ENCODE results near the gene VNN1.
"Not testable (repeated sequence)": the region's sequence is repeated elsewhere in the genome, so short reads cannot be mapped to it uniquely, and the experiment has no call there.

VNN1 gene

DNA sequence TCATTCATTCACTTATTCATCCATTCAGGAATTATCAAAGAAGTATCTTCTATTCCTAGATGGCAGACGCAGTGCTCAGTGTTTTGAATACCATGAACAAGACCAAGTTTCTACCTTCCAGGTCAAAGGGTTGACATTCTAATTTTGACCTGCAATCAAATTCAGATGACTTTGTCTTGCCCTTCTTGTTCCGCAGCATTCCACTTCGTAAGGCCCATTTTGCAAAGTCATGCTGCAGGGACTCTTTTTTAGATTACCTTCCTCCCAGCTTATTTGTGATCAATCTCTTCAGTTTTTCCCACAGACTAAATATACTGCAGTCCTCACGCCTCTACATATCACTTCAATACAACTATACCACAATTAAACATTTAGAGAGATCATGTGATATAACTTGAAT, 47.7 kb downstream of the VNN1 start:
- Histone ChIP-seq H3K27me3 (ENCODE audit: control insufficient read depth, insufficient read depth, low read length) (no peaks in the 10 kb centered on the region), H3K4me1 (ENCODE audit: control insufficient read depth, insufficient read depth, low read length) (no peaks in the 10 kb centered on the region)

DNA sequence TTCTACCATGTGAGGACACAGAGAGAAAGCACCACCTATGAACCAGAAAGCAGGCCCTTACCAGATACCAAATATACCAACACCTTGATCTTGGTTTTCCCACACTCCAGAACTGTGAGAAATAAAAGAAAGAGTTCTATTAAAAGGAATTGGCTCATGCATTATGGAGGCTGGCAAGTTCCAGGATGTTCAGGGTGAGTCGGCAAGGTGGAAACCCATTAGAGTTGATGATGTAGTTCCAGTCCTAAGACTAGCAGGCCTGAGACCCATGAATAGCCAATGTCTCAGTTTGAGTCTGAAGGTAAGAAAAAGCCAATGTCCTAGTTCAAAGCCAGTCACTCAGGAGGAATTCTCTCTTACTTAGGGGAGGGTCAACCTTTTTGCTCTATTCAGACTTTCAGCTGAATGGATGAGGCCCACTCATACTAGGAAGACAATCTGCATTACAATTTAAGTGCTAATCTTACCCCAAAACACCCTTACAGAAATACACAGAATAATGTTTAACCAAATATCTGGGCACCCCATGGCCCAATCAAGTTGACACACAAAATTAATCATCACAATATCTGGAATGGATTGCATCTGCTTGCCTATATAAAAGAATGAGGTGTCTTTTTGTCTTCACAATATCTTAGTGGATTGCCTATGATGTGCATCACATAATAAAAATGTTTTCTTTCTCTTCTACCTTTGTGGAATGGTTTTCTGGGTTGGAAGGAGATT, 49.4 kb downstream of the VNN1 start:
- H3K27me3 ChIP-seq (ENCODE audit: control insufficient read depth, insufficient read depth, low read length) = no peaks in the 10 kb centered on the region
- H3K4me2 ChIP-seq (ENCODE audit: low read length) = no peak overlapping the region

More for the DNA sequence above, 47.7 kb downstream of the VNN1 start:
- Histone ChIP-seq H3K9ac (ENCODE audit: low read depth, low read length) (no peak overlapping the region), H3K36me3 (ENCODE audit: insufficient read depth, low read length) (no peaks in the 10 kb centered on the region), H3K9me3 (replicated peaks; ENCODE audit: low read length) (no peaks in the 10 kb centered on the region), H3K4me2 (ENCODE audit: low read length) (no peak overlapping the region), H3K4me3 (ENCODE audit: low read length) (no peak overlapping the region)

GRCh38 chr6:132663661-132664060, 50.2 kb downstream of the VNN1 start:
- no peak overlapping the region for H3K4me2 ChIP-seq (ENCODE audit: low read length)
- H3K9me3 ChIP-seq (replicated peaks; ENCODE audit: low read length) = no peaks in the 10 kb centered on the region
- no peaks in the 10 kb centered on the region for H3K4me1 ChIP-seq (ENCODE audit: control insufficient read depth, insufficient read depth, low read length)
- H3K9ac ChIP-seq (ENCODE audit: low read depth, low read length) = no peak overlapping the region
- no peak overlapping the region for H3K4me3 ChIP-seq (ENCODE audit: low read length)
- H3K36me3 ChIP-seq (ENCODE audit: insufficient read depth, low read length) = no peaks in the 10 kb centered on the region
- H3K27me3 ChIP-seq (ENCODE audit: control insufficient read depth, insufficient read depth, low read length) = no peaks in the 10 kb centered on the region

More for the DNA sequence above, 49.4 kb downstream of the VNN1 start:
- H3K4me3 ChIP-seq (ENCODE audit: low read length) = no peak overlapping the region
- no peaks in the 10 kb centered on the region for H3K4me1 ChIP-seq (ENCODE audit: control insufficient read depth, insufficient read depth, low read length)
- no peaks in the 10 kb centered on the region for H3K36me3 ChIP-seq (ENCODE audit: insufficient read depth, low read length)
- H3K9me3 ChIP-seq (replicated peaks; ENCODE audit: low read length) = no peaks in the 10 kb centered on the region
- H3K9ac ChIP-seq (ENCODE audit: low read depth, low read length) = no peak overlapping the region

DNA sequence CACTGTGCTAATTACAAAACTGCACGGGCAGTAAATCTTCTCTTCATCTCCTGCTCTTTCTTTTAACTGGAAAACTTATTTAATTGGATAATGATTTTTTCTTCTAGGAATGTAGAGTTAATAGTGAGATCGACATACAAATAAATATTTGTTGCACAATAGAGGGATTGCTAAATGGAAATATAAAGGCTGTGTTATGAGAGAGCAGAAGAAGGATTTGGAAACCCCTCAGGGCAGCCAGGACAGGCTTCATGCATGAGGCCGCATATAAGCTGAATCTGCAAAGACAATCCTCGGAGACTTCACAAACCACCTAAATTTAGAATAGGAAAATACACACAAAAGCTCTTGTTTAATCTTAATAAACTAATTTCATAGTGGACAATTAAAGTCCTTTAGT, 51.9 kb downstream of the VNN1 start:
- Histone ChIP-seq H3K4me3 (ENCODE audit: low read length) (no peak overlapping the region), H3K36me3 (ENCODE audit: insufficient read depth, low read length) (no peaks in the 10 kb centered on the region), H3K4me1 (ENCODE audit: control insufficient read depth, insufficient read depth, low read length) (no peaks in the 10 kb centered on the region), H3K9me3 (replicated peaks; ENCODE audit: low read length) (no peaks in the 10 kb centered on the region), H3K9ac (ENCODE audit: low read depth, low read length) (no peak overlapping the region), H3K27me3 (ENCODE audit: control insufficient read depth, insufficient read depth, low read length) (no peaks in the 10 kb centered on the region), H3K4me2 (ENCODE audit: low read length) (no peak overlapping the region)

DNA sequence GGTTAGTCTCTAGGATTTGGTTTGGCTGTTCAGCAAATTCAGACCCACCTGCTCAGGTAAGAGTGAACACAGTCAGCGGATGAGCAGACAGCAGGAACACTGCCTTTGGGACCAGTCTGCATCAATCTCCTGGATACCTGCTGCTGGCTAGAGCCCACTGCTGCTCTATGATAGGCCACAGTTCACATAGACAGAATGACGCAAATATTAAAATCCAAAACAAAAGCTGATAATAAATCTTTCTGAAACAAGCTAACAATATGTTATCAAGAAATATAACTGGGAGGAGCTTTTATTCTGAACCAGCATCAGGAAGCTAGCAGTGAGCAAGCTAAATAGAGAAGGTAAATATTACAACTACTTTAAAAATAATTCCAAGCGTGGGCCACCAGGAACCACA, 54.8 kb downstream of the VNN1 start, which contains the start of gene TAAR1:
TSS of gene TAAR1 (minus strand) at position 101 of the 400 bp plus-strand sequence. CDS start 13,179 bp downstream, outside the sequence.
- Histone ChIP-seq H3K36me3 (ENCODE audit: insufficient read depth, low read length) (no peaks in the 10 kb centered on the region), H3K9me3 (replicated peaks; ENCODE audit: low read length) (no peaks in the 10 kb centered on the region), H3K4me2 (ENCODE audit: low read length) (no peak within 1 kb of the TSS), H3K4me3 (ENCODE audit: low read length) (no peak within 1 kb of the TSS), H3K27me3 (ENCODE audit: control insufficient read depth, insufficient read depth, low read length) (peaks cover under 1% of the 10 kb centered on the region), H3K4me1 (ENCODE audit: control insufficient read depth, insufficient read depth, low read length) (no peaks in the 10 kb centered on the region), H3K9ac (ENCODE audit: low read depth, low read length) (no peak within 1 kb of the TSS)

GRCh38 chr6:132651062-132651461, 62.8 kb downstream of the VNN1 start:
- Histone ChIP-seq H3K9ac (ENCODE audit: low read depth, low read length) (no peak overlapping the region), H3K4me1 (ENCODE audit: control insufficient read depth, insufficient read depth, low read length) (no peaks in the 10 kb centered on the region), H3K9me3 (replicated peaks; ENCODE audit: low read length) (no peaks in the 10 kb centered on the region), H3K36me3 (ENCODE audit: insufficient read depth, low read length) (no peaks in the 10 kb centered on the region), H3K4me2 (ENCODE audit: low read length) (no peak overlapping the region), H3K4me3 (ENCODE audit: low read length) (no peak overlapping the region), H3K27me3 (ENCODE audit: control insufficient read depth, insufficient read depth, low read length) (peaks cover 6% of the 10 kb centered on the region)

- Histone ChIP-seq H3K4me2 (ENCODE audit: low read length) (no peak overlapping the region), H3K4me1 (ENCODE audit: control insufficient read depth, insufficient read depth, low read length) (no peaks in the 10 kb centered on the region), H3K4me3 (ENCODE audit: low read length) (no peak overlapping the region), H3K36me3 (ENCODE audit: insufficient read depth, low read length) (no peaks in the 10 kb centered on the region), H3K27me3 (ENCODE audit: control insufficient read depth, insufficient read depth, low read length) (peaks cover 6% of the 10 kb centered on the region), H3K9ac (ENCODE audit: low read depth, low read length) (no peak overlapping the region), H3K9me3 (replicated peaks; ENCODE audit: low read length) (no peaks in the 10 kb centered on the region)
Measured at GRCh38 chr6:132650429-132650828, 63.4 kb downstream of the VNN1 start.

DNA sequence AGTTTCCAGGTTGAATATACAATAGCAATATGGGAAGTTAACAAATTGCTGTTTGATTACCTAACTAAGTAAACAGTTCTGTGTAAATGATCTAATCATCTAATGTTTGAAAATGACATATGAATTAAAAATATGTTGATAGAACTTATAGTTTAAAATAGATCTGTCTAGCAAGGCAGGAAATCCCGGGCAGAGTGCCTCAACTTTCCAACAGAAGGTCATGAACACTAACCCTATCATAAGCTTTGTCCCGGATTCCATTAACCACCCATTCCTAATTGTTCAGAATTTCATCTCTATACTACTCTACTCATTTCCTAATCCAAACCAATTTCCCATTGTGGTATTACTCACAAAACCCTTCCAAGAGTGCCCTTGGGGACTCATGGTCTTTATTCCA, 65.0 kb downstream of the VNN1 start:
- Histone ChIP-seq H3K27me3 (ENCODE audit: control insufficient read depth, insufficient read depth, low read length) (peaks cover 4% of the 10 kb centered on the region), H3K9me3 (replicated peaks; ENCODE audit: low read length) (no peaks in the 10 kb centered on the region), H3K4me1 (ENCODE audit: control insufficient read depth, insufficient read depth, low read length) (no peaks in the 10 kb centered on the region), H3K36me3 (ENCODE audit: insufficient read depth, low read length) (no peaks in the 10 kb centered on the region), H3K4me3 (ENCODE audit: low read length) (no peak overlapping the region), H3K9ac (ENCODE audit: low read depth, low read length) (no peak overlapping the region), H3K4me2 (ENCODE audit: low read length) (no peak overlapping the region)

DNA sequence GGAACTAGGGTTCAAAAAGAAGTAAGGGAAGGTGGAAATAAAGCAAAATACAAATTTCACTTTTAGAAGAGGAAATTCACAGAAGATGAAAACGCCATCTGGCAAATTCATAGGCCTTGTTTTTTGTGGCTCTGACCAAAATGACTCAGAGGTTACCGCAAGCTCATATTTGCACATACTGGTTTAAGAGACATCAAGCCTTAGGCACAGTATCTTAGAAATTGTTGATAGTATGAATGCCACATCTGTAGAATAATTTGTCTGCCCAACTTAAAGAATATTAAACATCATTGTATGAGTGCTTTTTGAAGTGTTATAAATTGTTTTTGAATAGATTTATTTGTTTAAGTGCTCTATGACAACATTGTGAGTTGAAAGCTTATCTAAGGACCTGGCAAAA, 65.5 kb downstream of the VNN1 start:
- Histone ChIP-seq H3K4me1 (ENCODE audit: control insufficient read depth, insufficient read depth, low read length) (no peaks in the 10 kb centered on the region), H3K4me3 (ENCODE audit: low read length) (no peak overlapping the region), H3K36me3 (ENCODE audit: insufficient read depth, low read length) (no peaks in the 10 kb centered on the region), H3K9ac (ENCODE audit: low read depth, low read length) (no peak overlapping the region), H3K27me3 (ENCODE audit: control insufficient read depth, insufficient read depth, low read length) (no peaks in the 10 kb centered on the region), H3K4me2 (ENCODE audit: low read length) (peak overlapping the region; percentile 15), H3K9me3 (replicated peaks; ENCODE audit: low read length) (no peaks in the 10 kb centered on the region)

GRCh38 chr6:132643547-132643946, 70.3 kb downstream of the VNN1 start:
- Histone ChIP-seq H3K9me3 (replicated peaks; ENCODE audit: low read length) (no peaks in the 10 kb centered on the region), H3K4me2 (ENCODE audit: low read length) (no peak overlapping the region), H3K4me3 (ENCODE audit: low read length) (no peak overlapping the region), H3K36me3 (ENCODE audit: insufficient read depth, low read length) (no peaks in the 10 kb centered on the region), H3K4me1 (ENCODE audit: control insufficient read depth, insufficient read depth, low read length) (no peaks in the 10 kb centered on the region), H3K27me3 (ENCODE audit: control insufficient read depth, insufficient read depth, low read length) (peaks cover 3% of the 10 kb centered on the region), H3K9ac (ENCODE audit: low read depth, low read length) (no peak overlapping the region)

DNA sequence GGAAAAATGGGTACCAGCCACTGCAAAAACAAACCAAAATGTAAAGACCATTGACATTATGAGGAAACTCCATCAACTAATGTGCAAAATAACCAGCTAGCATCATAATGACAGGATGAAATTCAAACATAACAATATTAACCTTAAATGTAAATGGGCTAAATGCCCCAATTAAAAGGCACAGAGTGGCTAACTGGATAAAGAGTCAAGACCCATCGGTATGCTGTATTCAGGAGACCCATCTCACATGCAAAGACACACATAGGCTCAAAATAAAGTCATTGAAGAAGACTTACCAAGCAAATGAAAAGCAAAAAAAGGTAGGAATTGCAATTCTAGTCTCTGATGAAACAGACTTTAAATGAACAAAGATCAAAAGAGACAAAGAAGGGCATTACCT, 76.7 kb downstream of the VNN1 start:
- not testable (repeated sequence) for H3K36me3 ChIP-seq (ENCODE audit: insufficient read depth, low read length); H3K9ac ChIP-seq (ENCODE audit: low read depth, low read length); H3K4me1 ChIP-seq (ENCODE audit: control insufficient read depth, insufficient read depth, low read length); H3K4me3 ChIP-seq (ENCODE audit: low read length); H3K9me3 ChIP-seq (replicated peaks; ENCODE audit: low read length); H3K4me2 ChIP-seq (ENCODE audit: low read length)
- peaks cover 30% of the 10 kb centered on the region for H3K27me3 ChIP-seq (ENCODE audit: control insufficient read depth, insufficient read depth, low read length)

GRCh38 chr6:132635906-132636305, 77.9 kb downstream of the VNN1 start:
- H3K4me2 ChIP-seq (ENCODE audit: low read length); H3K4me1 ChIP-seq (ENCODE audit: control insufficient read depth, insufficient read depth, low read length); H3K36me3 ChIP-seq (ENCODE audit: insufficient read depth, low read length); H3K4me3 ChIP-seq (ENCODE audit: low read length); H3K9me3 ChIP-seq (replicated peaks; ENCODE audit: low read length); H3K9ac ChIP-seq (ENCODE audit: low read depth, low read length): not testable (repeated sequence)
- H3K27me3 ChIP-seq (ENCODE audit: control insufficient read depth, insufficient read depth, low read length) = peaks cover 28% of the 10 kb centered on the region
